GM12891 (cell line): ENCODE results near the gene FARP1.

Experiments
- POLR2A ChIP-seq: IDR thresholded peaks from 2 replicates; pipeline ENCODE4 v1.6.1; 2011; ENCODE audit warnings: low read depth, low read length, control low read depth
- SPI1 ChIP-seq: IDR thresholded peaks from 2 replicates; pipeline ENCODE4 v1.6.1; 2011; ENCODE audit warnings: low read depth, low read length, control low read depth

- TF ChIP-seq POLR2A: no peak
- no peak for TF ChIP-seq SPI1
Observed at GRCh38 chr13:98360545-98360944, 217.7 kb downstream of the FARP1 start.
